ENCODE data around the gene TNNI3K. TPM values are rescaled to one million over a fixed set of nuclear protein-coding genes. Genes with fewer than 3 reads are reported as not detected.

The TNNI3K gene
- total and polyA plus RNA-seq, 2 of the 8 experiments (the other 6 are each of a cell fraction or from before 2014, with no cell fraction given): 0.41 to 0.48 TPM

DNA sequence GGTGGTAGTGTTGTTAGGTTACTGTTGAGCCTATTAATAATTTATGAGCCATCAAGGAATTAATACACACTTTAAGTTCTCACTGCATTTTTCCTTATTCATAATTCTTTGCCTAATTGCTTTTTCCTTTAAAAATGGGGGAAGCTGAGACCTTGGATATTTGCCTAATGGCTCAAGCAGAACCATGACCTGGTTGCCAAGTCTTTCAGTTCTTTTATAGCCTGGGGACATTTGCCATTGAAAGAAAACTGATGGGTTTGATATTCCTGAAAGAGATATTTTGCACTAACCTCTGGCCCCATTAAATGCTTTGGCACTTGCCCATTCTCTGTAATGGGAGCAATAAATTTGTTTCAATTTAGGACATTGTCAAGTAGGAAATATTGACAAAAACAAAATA, 295.7 kb downstream of the TNNI3K start:
- H3K27ac ChIP-seq (ENCODE audit: low read depth, low read length): no peak overlapping the region
- no peak overlapping the region for H2BK15ac ChIP-seq (ENCODE audit: low read length)
- H3K4ac ChIP-seq (replicated peaks; ENCODE audit: insufficient read length, low read depth, low read length): no peak overlapping the region
- no peak overlapping the region for H2AFZ ChIP-seq (ENCODE audit: low read length)
- H2BK5ac ChIP-seq (ENCODE audit: low read depth, low read length): no peak overlapping the region
- no peaks in the 10 kb centered on the region for H3K79me1 ChIP-seq (ENCODE audit: low read depth, low read length)
- H2BK12ac ChIP-seq (ENCODE audit: low read depth, low read length): no peak overlapping the region
- H3K56ac ChIP-seq (replicated peaks; ENCODE audit: insufficient read length, low read depth, low read length): no peak overlapping the region
- no peak overlapping the region for H4K8ac ChIP-seq (ENCODE audit: extremely low read depth, insufficient read depth, low read length)
- no peak overlapping the region for H3K4me3 ChIP-seq (ENCODE audit: extremely low read depth in 1 of 4, insufficient read depth in 2 of 4, low read depth in 3 of 4, low read length in 4 of 4)
- CTCF ChIA-PET (ENCODE audit: partially characterized antibody): interaction anchor here (0.9 kb wide), 1 partner anchor 839 kb away, joined by 3 read pairs; no protein-coding TSS in a partner anchor
- H4K91ac ChIP-seq (replicated peaks; ENCODE audit: insufficient read length, low read length): no peak overlapping the region
- DNase-seq (ENCODE audit: low read depth in 1 of 2, low spot score in 2 of 2) (no peak), FAIRE-seq (no peak)
- peaks cover 4% of the 10 kb centered on the region for H3K23me2 ChIP-seq (ENCODE audit: low read depth, low read length)
- no peak overlapping the region for H3K18ac ChIP-seq (ENCODE audit: extremely low read depth, low read length)
- no peak overlapping the region for H4K5ac ChIP-seq (ENCODE audit: insufficient read length, low read depth, low read length)
- no peak overlapping the region for H2BK120ac ChIP-seq (replicated peaks; ENCODE audit: low read depth, low read length)
- H3K4me1 ChIP-seq (replicated peaks in 1 of 4; ENCODE audit: control insufficient read depth in 3 of 4, insufficient read depth in 4 of 4, low read length in 3 of 4): 0 out of 7 replicates have a peak, but pooled peaks cover 0 to under 1% (median 0%) of the 10 kb centered on the region in 4 experiments
- no peak overlapping the region for H3K4me2 ChIP-seq (ENCODE audit: insufficient read depth in 1 of 2, low read depth in 2 of 2, low read length in 2 of 2)
- H3K14ac ChIP-seq (ENCODE audit: insufficient read length): no peak overlapping the region
- no peaks in the 10 kb centered on the region for H3K27me3 ChIP-seq (replicated peaks in 1 of 4; ENCODE audit: control insufficient read depth in 3 of 4, extremely low read depth in 1 of 4, insufficient read depth in 3 of 4, low read length in 3 of 4)
- POLR2A ChIA-PET (ENCODE audit: partially characterized antibody): no interaction called here
- no peaks in the 10 kb centered on the region for H4K20me1 ChIP-seq (replicated peaks in 1 of 2; ENCODE audit: control insufficient read depth in 1 of 2, insufficient read depth in 2 of 2, low read length in 2 of 2)
- H2BK20ac ChIP-seq (ENCODE audit: low read length): no peak overlapping the region
- H3K9ac ChIP-seq (replicated peaks in 1 of 4; ENCODE audit: extremely low read depth in 1 of 4, low read depth in 3 of 4, low read length in 3 of 4): no peak overlapping the region
- H3K9me3 ChIP-seq (ENCODE audit: insufficient read depth in 2 of 2, low read depth in 1 of 2, low read length in 1 of 2): no peaks in the 10 kb centered on the region
- H3K79me2 ChIP-seq (ENCODE audit: control insufficient read depth in 1 of 2, insufficient read depth in 2 of 2, low read length in 2 of 2): no peaks in the 10 kb centered on the region
- H2AK5ac ChIP-seq (ENCODE audit: low read depth, low read length): no peak overlapping the region
- H3K36me3 ChIP-seq (ENCODE audit: control insufficient read depth in 2 of 4, insufficient read depth in 4 of 4, low read length in 3 of 4): no peaks in the 10 kb centered on the region
- H3K23ac ChIP-seq (ENCODE audit: insufficient read length): no peak overlapping the region
- TF ChIP-seq BRCA1 (IDR thresholded peaks at IDR 0.05; ENCODE audit: low read depth, low read length): no peak
- no peak for TF ChIP-seq KDM4A (IDR thresholded peaks at IDR 0.05; ENCODE audit: low read depth, low read length, severe bottlenecking)
- no peak for TF ChIP-seq SAP30 (IDR thresholded peaks at IDR 0.05; ENCODE audit: insufficient read depth, insufficient replicate concordance, low read length)
- TF ChIP-seq USF2 (IDR thresholded peaks at IDR 0.05; ENCODE audit: low read length): no peak
- no peak for TF ChIP-seq ZNF274 (IDR thresholded peaks at IDR 0.05; ENCODE audit: borderline replicate concordance, extremely low read depth, low read length)
- no peak for TF ChIP-seq NRF1 (IDR thresholded peaks at IDR 0.05; ENCODE audit: low read depth, low read length)
- TF ChIP-seq EZH2 (IDR thresholded peaks at IDR 0.05; ENCODE audit: low read depth, low read length, severe bottlenecking): no peak
- no peak for TF ChIP-seq BCL11A (IDR thresholded peaks at IDR 0.05; ENCODE audit: low read depth in 2 of 2, low read length in 2 of 2)
- TF ChIP-seq KDM5A (IDR thresholded peaks at IDR 0.05; ENCODE audit: low read length): no peak

All from H1 (cell line).